Endothelial cell of umbilical vein (primary cell): Measurements from ENCODE around the gene LKAAEAR1. TPM values are rescaled to one million over a fixed set of nuclear protein-coding genes. Genes with fewer than 3 reads are reported as not detected.

Experiments
- BruUV-seq: library from RNA; stranded (reverse); fragments of 400-500 nt; replicated peaks from 2 replicates; lab custom pipeline; 2021; lab: Mats Ljungman, UMichigan
- CTCF ChIA-PET: fragments of 300-600, 350-600 bp; sonication (Branson Sonifier 250); formaldehyde crosslinking; loops from one replicate; lab custom pipeline; 2021; ENCODE audit warnings: antibody characterized with exemption, inconsistent platforms; lab: Charles Lee
- POLR2A ChIA-PET: fragments of 300-600, 350-600 bp; sonication (Branson Sonifier 250); formaldehyde crosslinking; loops from one replicate; lab custom pipeline; 2021; ENCODE audit warnings: antibody characterized with exemption, inconsistent platforms; lab: Charles Lee
- DNase-seq: peaks from one replicate; pipeline ENCODE4 v3.0.0-alpha.2; 2011; ENCODE audit warnings: low read depth, low spot score
- FAIRE-seq: peaks from 2 replicates; lab custom pipeline; 2011; peaks lifted over from hg19 to GRCh38; lab: Jason Lieb, UNC
- H2AFZ ChIP-seq: 2 replicates; pipeline ENCODE4 v1.6.0; 2012; ENCODE audit warnings: low read depth, low read length, control low read depth, inconsistent platforms
- H3K27ac ChIP-seq: 2 replicates; pipeline ENCODE4 v1.5.1; 2011; ENCODE audit warnings: low read depth, mild to moderate bottlenecking, control low read depth, low read length, moderate library complexity; ENCODE audit not compliant: insufficient read depth
- H3K27me3 ChIP-seq, 2 experiments: 2 replicates each; pipeline versions ENCODE4 v1.6.0 to v1.6.1; 2011; ENCODE audit warnings: low read length in 2 of 2, mixed read lengths in 1 of 2; ENCODE audit not compliant: control insufficient read depth in 2 of 2, insufficient read depth in 2 of 2
- H3K36me3 ChIP-seq, 2 experiments: 2 replicates in 1 of 2; 3 replicates in 1 of 2; pipeline ENCODE4 v1.5.1; 2011; ENCODE audit warnings: low read length in 2 of 2, mild to moderate bottlenecking in 1 of 2, moderate library complexity in 1 of 2; ENCODE audit not compliant: control insufficient read depth in 2 of 2, insufficient read depth in 2 of 2; ENCODE audit errors: extremely low read depth in 1 of 2
- H3K4me1 ChIP-seq: 3 replicates; pipeline ENCODE4 v1.5.1; 2011; ENCODE audit warnings: mild to moderate bottlenecking, low read length; ENCODE audit not compliant: control insufficient read depth, insufficient read depth; ENCODE audit errors: extremely low read depth
- H3K4me2 ChIP-seq: 2 replicates; pipeline ENCODE4 v1.6.1; 2011; ENCODE audit warnings: low read length, control low read depth, mixed read lengths; ENCODE audit not compliant: insufficient read depth
- H3K4me3 ChIP-seq, 3 experiments: fragments of 200-600 bp in 1 of 3; sonication (generic), shearing (Covaris generic) in 1 of 3; replicated peaks in 1 of 3; 2 replicates each; pipeline ENCODE4 v1.5.1; 2011 to 2016; ENCODE audit warnings: control low read depth in 3 of 3, low read length in 3 of 3, mild to moderate bottlenecking in 2 of 3, inconsistent platforms in 1 of 3, low read depth in 1 of 3, moderate library complexity in 1 of 3; ENCODE audit not compliant: insufficient read depth in 1 of 3
- H3K79me2 ChIP-seq: 2 replicates; pipeline ENCODE4 v1.6.0; 2012; ENCODE audit warnings: low read length, inconsistent platforms; ENCODE audit not compliant: control insufficient read depth, insufficient read depth
- H3K9ac ChIP-seq: replicated peaks from 2 replicates; pipeline ENCODE3; 2011; ENCODE audit warnings: low read length, control low read depth; ENCODE audit not compliant: insufficient read depth; ENCODE audit errors: extremely low read depth
- H3K9me1 ChIP-seq: replicated peaks from 3 replicates; pipeline ENCODE4 v1.6.0; 2011; ENCODE audit warnings: mild to moderate bottlenecking, low read length; ENCODE audit not compliant: control insufficient read depth, insufficient read depth; ENCODE audit errors: extremely low read depth
- H3K9me3 ChIP-seq: replicated peaks from 2 replicates; pipeline ENCODE4 v1.5.1; 2012; ENCODE audit warnings: low read length, inconsistent platforms; ENCODE audit not compliant: control insufficient read depth, insufficient read depth
- H4K20me1 ChIP-seq: replicated peaks from 2 replicates; pipeline ENCODE3; 2011; ENCODE audit warnings: mild to moderate bottlenecking, low read length; ENCODE audit not compliant: control insufficient read depth, insufficient read depth; ENCODE audit errors: extremely low read depth
- CTCF ChIP-seq, 2 donors: IDR thresholded peaks; 1 replicate in 1 of 2; 2 replicates in 1 of 2; pipeline ENCODE4 v1.5.1; 2011; ENCODE audit warnings: low read length in 2 of 2, mild to moderate bottlenecking in 2 of 2, moderate library complexity in 2 of 2, control low read depth in 1 of 2, inconsistent platforms in 1 of 2, low read depth in 1 of 2; ENCODE audit not compliant: insufficient read depth in 1 of 2; ENCODE audit errors: extremely low read depth in 1 of 2
- EZH2 ChIP-seq: IDR thresholded peaks from 2 replicates; pipeline ENCODE4 v1.6.1; 2012; ENCODE audit warnings: borderline replicate concordance, low read depth, mild to moderate bottlenecking, moderate library complexity, low read length, inconsistent platforms; ENCODE audit not compliant: severe bottlenecking
- GATA2 ChIP-seq: IDR thresholded peaks from 2 replicates; pipeline ENCODE4 v1.7.0; 2011; ENCODE audit warnings: low read depth, mild to moderate bottlenecking, moderate library complexity, mixed read lengths, low read length; ENCODE audit not compliant: insufficient read length, insufficient read depth
- JUN ChIP-seq: IDR thresholded peaks from 2 replicates; pipeline ENCODE4 v1.6.1; 2011; ENCODE audit warnings: borderline replicate concordance, low read depth; ENCODE audit not compliant: insufficient read length, insufficient read depth
- MAX ChIP-seq: IDR thresholded peaks from 2 replicates; pipeline ENCODE4 v1.6.1; 2011; ENCODE audit not compliant: insufficient read depth, insufficient read length
- POLR2A ChIP-seq: IDR thresholded peaks from 2 replicates; pipeline ENCODE4 v1.6.1; 2012; ENCODE audit warnings: low read depth, mild to moderate bottlenecking, control low read depth, low read length
- POLR2AphosphoS5 ChIP-seq: IDR thresholded peaks from 2 replicates; pipeline ENCODE4 v1.6.1; 2012; ENCODE audit warnings: low read depth, mild to moderate bottlenecking, control low read depth, low read length, moderate library complexity; ENCODE audit not compliant: insufficient read depth
- dilution Hi-C: fragments of 300-500 bp; cut with MboI; formaldehyde crosslinking; loops from one replicate; pipeline ENCODE4 v1.15.0; 2019; ENCODE audit warnings: low sequenced_read_pairs; ENCODE audit not compliant: extremely low pct_ligation_motif_present
- intact Hi-C: fragments of 100-400 bp; cut with micrococcal nuclease; formaldehyde crosslinking; loops from one replicate; pipeline ENCODE4 v1.10.0; 2022
- polyA plus RNA-seq, 4 experiments: library from polyadenylated mRNA; depleted of rRNA in 3 of 4; stranded (reverse) in 3 of 4; unstranded in 1 of 4; fragments of >200 nt; gene quantifications; 2 replicates each; pipeline versions ENCODE4 v1.2.1 to v1.2.3, GENCODE V29; 2011 to 2012; ENCODE audit warnings: missing spikeins in 1 of 4
- total RNA-seq: library from RNA; stranded (reverse); gene quantifications from 2 replicates; pipeline ENCODE4 v1.2.3, GENCODE V29; 2021

LKAAEAR1 gene
- total and polyA plus RNA-seq, 2 donors (not counting 3 experiments of a cell fraction or from before 2014, with no cell fraction given): 0.29 TPM; not detected in 1

- Histone ChIP-seq H3K27ac (no peak overlapping the region), H2AFZ (no peak overlapping the region), H3K79me2 (no peaks in the 10 kb centered on the region), H3K9me3 (no peaks in the 10 kb centered on the region), H3K27me3 (no peaks in the 10 kb centered on the region), H4K20me1 (no peaks in the 10 kb centered on the region), H3K4me1 (no peaks in the 10 kb centered on the region), H3K4me3 (no peak overlapping the region), H3K9me1 (no peaks in the 10 kb centered on the region), H3K36me3 (no peaks in the 10 kb centered on the region), H3K4me2 (no peak overlapping the region), H3K9ac (no peak overlapping the region)
- BruUV-seq: no TSS peak
- POLR2A ChIA-PET: no interaction called here
- dilution Hi-C loops: no loop called here
- CTCF ChIA-PET: interaction anchor here (2.3 to 3.2 kb wide), 2 partner anchors 9 kb away, joined by 7 to 11 read pairs; partner anchors contain the start of gene LKAAEAR1
- intact Hi-C loops: no loop called here
- TF ChIP-seq CTCF (IDR thresholded peaks at IDR 0.05; ENCODE audit: extremely low read depth in 1 of 2, insufficient read depth in 1 of 2, low read depth in 1 of 2, low read length in 2 of 2) (no peak), POLR2AphosphoS5 (no peak), MAX (no peak), GATA2 (no peak), JUN (no peak), POLR2A (no peak), EZH2 (no peak)
- no peak for FAIRE-seq
- no peak for DNase-seq
Observed at GRCh38 chr20:64092258-64093012, 8.2 kb upstream of the LKAAEAR1 start.
